H1 (cell line): ENCODE results near the gene CXCL1.

Source experiments
- CTCF ChIP-seq, 3 experiments: IDR thresholded peaks; 1 replicate in 2 of 3; 2 replicates in 1 of 3; pipeline versions ENCODE4 v1.5.1 to v1.6.1; 2011; ENCODE audit warnings: low read length in 3 of 3, mild to moderate bottlenecking in 3 of 3, inconsistent platforms in 2 of 3, low read depth in 1 of 3, moderate library complexity in 1 of 3; ENCODE audit not compliant: insufficient read depth in 1 of 3; ENCODE audit errors: control extremely low read depth in 1 of 3
- EP300 ChIP-seq, 2 experiments: IDR thresholded peaks; 1 replicate in 1 of 2; 2 replicates in 1 of 2; pipeline ENCODE4 v1.6.1; 2011 to 2012; ENCODE audit warnings: low read depth in 2 of 2, low read length in 2 of 2, mild to moderate bottlenecking in 2 of 2, borderline replicate concordance in 1 of 2, inconsistent platforms in 1 of 2, moderate library complexity in 1 of 2
- FOSL1 ChIP-seq: IDR thresholded peaks from 2 replicates; pipeline ENCODE4 v1.6.1; 2011; ENCODE audit warnings: mild to moderate bottlenecking, low read depth, low read length, moderate library complexity; ENCODE audit not compliant: insufficient read depth
- HDAC6 ChIP-seq: IDR thresholded peaks from one replicate; pipeline ENCODE4 v1.7.1; 2012; ENCODE audit warnings: low read depth, mild to moderate bottlenecking, inconsistent platforms, low read length, moderate library complexity

GRCh38 chr4:73874386-73874785 is 5.2 kb downstream of the CXCL1 start:
- TF ChIP-seq HDAC6 (no peak), CTCF (IDR thresholded peaks at IDR 0.05; ENCODE audit: control extremely low read depth in 1 of 3, insufficient read depth in 1 of 3, low read depth in 1 of 3, low read length in 3 of 3) (no peak), EP300 (IDR thresholded peaks at IDR 0.05; ENCODE audit: borderline replicate concordance in 1 of 2, low read depth in 2 of 2, low read length in 2 of 2) (no peak), FOSL1 (no peak)
